HG03469 (cell line): Measurements from ENCODE around the gene SIN3A.
"Not testable (repeated sequence)": the region's sequence is repeated elsewhere in the genome, so short reads cannot be mapped to it uniquely, and the experiment has no call there.

Experiments used
- ATAC-seq: cut with Tn5 transposase; IDR thresholded peaks from one replicate; pipeline ENCODE4 v1.9.1; 2021; ENCODE audit warnings: mild to moderate bottlenecking, moderate library complexity, moderate number of reproducible peaks; ENCODE audit not compliant: unreplicated experiment

The SIN3A gene

GRCh38 chr15:75338661-75339240 lies 112.7 kb downstream of the SIN3A start:
- no peak for ATAC-seq

- no peak for ATAC-seq
These were observed 115.7 kb downstream of the SIN3A start, which contains the start of gene COMMD4 for GRCh38 chr15:75335705-75336355. COMMD4 (plus strand) TSS chr15:75336063; CDS start chr15:75336090, 27 bp downstream.

GRCh38 chr15:75335313-75335704 lies 116.2 kb downstream of the SIN3A start:
- ATAC-seq = no peak

GRCh38 chr15:75333654-75334419 lies 117.7 kb downstream of the SIN3A start:
- not testable (repeated sequence) for ATAC-seq

- not testable (repeated sequence) for ATAC-seq
These were observed 119.4 kb downstream of the SIN3A start for GRCh38 chr15:75332093-75332492.

GRCh38 chr15:75329571-75329970 lies 121.9 kb downstream of the SIN3A start:
- no peak for ATAC-seq

- no peak for ATAC-seq
These were observed 122.8 kb downstream of the SIN3A start for GRCh38 chr15:75328493-75329314.

- no peak for ATAC-seq
These were observed 124.0 kb downstream of the SIN3A start for GRCh38 chr15:75327491-75327890.

GRCh38 chr15:75327005-75327404 lies 124.5 kb downstream of the SIN3A start:
- no peak for ATAC-seq

- no peak for ATAC-seq
These were observed 125.6 kb downstream of the SIN3A start for GRCh38 chr15:75325922-75326321.

- ATAC-seq = no peak
These were observed 129.8 kb downstream of the SIN3A start for GRCh38 chr15:75321711-75322110.
